Camera-type eye (tissue), 1 donor: ENCODE measurements around the gene SP3. TPM values are rescaled to one million over a fixed set of nuclear protein-coding genes. Genes with fewer than 3 reads are reported as not detected.

Experiments used
- total RNA-seq: library from RNA; depleted of rRNA; stranded (reverse); fragments of >200 nt; gene quantifications from one replicate; pipeline ENCODE4 v1.2.3, GENCODE V29; 2014

SP3 gene
- total RNA-seq: 183 TPM

DNA sequence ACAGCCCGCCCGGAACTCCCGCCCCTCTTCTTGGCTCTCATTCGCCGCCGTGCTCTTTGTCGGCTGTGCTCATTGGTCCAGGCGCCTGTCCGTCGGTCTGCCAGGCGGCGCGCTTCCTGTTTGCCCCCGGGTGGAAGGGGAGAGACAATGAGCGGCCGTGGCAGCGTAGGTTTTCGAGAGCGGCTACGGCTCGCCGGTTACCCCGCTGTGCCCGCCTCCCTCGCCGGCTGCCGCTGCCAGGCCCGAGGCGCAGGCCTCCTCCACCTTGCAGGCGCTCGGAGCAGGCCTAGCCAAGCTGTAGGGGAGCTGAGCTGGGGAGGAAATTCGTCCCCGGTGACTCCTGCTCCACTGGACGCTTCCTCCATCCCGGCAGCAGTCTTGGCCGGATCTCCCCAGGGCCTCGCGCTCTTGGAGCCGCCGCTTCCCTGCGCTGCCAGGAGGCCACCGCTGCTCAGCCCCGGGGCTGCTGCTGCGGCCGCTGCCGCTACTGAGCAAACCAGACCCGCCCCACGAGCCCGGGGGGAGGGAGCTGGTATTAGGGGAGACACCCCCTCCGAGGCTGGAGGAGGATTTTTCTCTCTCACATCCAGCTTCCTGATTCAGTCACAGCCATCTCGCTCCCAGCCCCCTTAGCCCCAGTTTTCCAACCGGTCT is at the start of gene SP3:
Gene SP3, minus strand, starts transcription at position 2 of the 654 bp plus-strand sequence. CDS start 202 bp downstream, outside the sequence.

